Adrenal gland (tissue), 12 donors: ENCODE measurements around the gene LDLRAP1. TPM values are rescaled to one million over a fixed set of nuclear protein-coding genes. Genes with fewer than 3 reads are reported as not detected.
"Not testable (repeated sequence)": the region's sequence is repeated elsewhere in the genome, so short reads cannot be mapped to it uniquely, and the experiment has no call there.

Source experiments
- DNase-seq, 7 donors: peaks; one replicate each; pipeline ENCODE4 v3.0.0-alpha.2; 2019 to 2020
- H3K27ac ChIP-seq, 5 donors: fragments of 200-600 bp; sonication (generic) in 4 of 5; 1 replicate in 3 of 5; 2 replicates in 2 of 5; pipeline versions ENCODE4 v1.5.1 to v1.8.0; 2016 to 2020; ENCODE audit warnings: mild to moderate bottlenecking in 1 of 5
- H3K27me3 ChIP-seq: fragments of 200-600 bp; 2 replicates; pipeline ENCODE4 v1.8.0; 2021
- H3K36me3 ChIP-seq, 2 donors: fragments of 200-600 bp; replicated peaks in 1 of 2; 1 replicate in 1 of 2; 2 replicates in 1 of 2; pipeline versions ENCODE4 v1.5.1 to v1.8.0; 2018 to 2022
- H3K4me1 ChIP-seq, 2 donors: fragments of 200-600 bp; replicated peaks in 1 of 2; 1 replicate in 1 of 2; 2 replicates in 1 of 2; pipeline versions ENCODE4 v1.5.1 to v1.8.0; 2018 to 2021
- H3K4me3 ChIP-seq, 4 donors: fragments of 200-600 bp; sonication (generic) in 3 of 4; one replicate each; pipeline ENCODE4 v1.5.1; 2016 to 2018
- H3K9me3 ChIP-seq, 3 donors: fragments of 200-600 bp; sonication (generic) in 1 of 3; replicated peaks in 1 of 3; 1 replicate in 2 of 3; 2 replicates in 1 of 3; pipeline versions ENCODE4 v1.5.1 to v1.8.0; 2016 to 2021
- POLR2A ChIP-seq, 2 donors: fragments of 450-650 bp; IDR thresholded peaks; one replicate each; pipeline ENCODE4 v1.6.1; 2017; ENCODE audit warnings: antibody characterized with exemption in 2 of 2, mild to moderate bottlenecking in 2 of 2, moderate library complexity in 1 of 2
- WGBS, 4 donors: extraction: QIAGEN DNeasy Blood & Tissue Kit in 2 of 4; methylation state at CpG; one replicate each; pipeline versions ENCODE4 v1.1.5 to v1.1.7; 2013 to 2017; 5-methylcytosine and 5-hydroxymethylcytosine counted together
- intact Hi-C, 2 donors: fragments of 100-400 bp; cut with DNase I; formaldehyde crosslinking; loops; one replicate each; pipeline versions ENCODE4 v1.14.1 to v1.15.0; 2022 to 2023
- polyA plus RNA-seq, 3 donors: library from polyadenylated mRNA; stranded (reverse); fragments of 200-250 nt in 2 of 3; fragments of 350-450 nt in 1 of 3; fragmentation: Illumina TruSeq in 1 of 3; extraction: RNeasy Lipid Tissue Mini Kit (QIAGEN cat#74804) in 1 of 3; gene quantifications; one replicate each; pipeline ENCODE4 v1.2.3, GENCODE V29; 2013 to 2014
- total RNA-seq, 9 donors: library from RNA; depleted of rRNA in 4 of 9; stranded (reverse); fragments of >200 nt in 4 of 9; fragments of 120-200 nt in 1 of 9; fragmentation: NEBNext Ultra II Directional in 1 of 9; extraction: Animal tissue kit (Norgen Biotek cat#: 25700) in 1 of 9; gene quantifications; one replicate each; pipeline versions ENCODE4 v1.1.0 to v1.2.4, GENCODE V29; 2013 to 2023
- TF ChIP-seq, protein P1 (sequence below), 6 experiments: fragments of 450-650 bp in 4 of 6; fragments of 200-600 bp in 2 of 6; sonication (generic) in 1 of 6; IDR thresholded peaks; 1 replicate in 5 of 6; 2 replicates in 1 of 6; pipeline versions ENCODE4 v1.5.1 to v1.8.0; 2016 to 2021; ENCODE audit warnings: antibody characterized with exemption in 6 of 6, mild to moderate bottlenecking in 2 of 6, moderate library complexity in 1 of 6
- donor health status: healthy with polysubstance abuse.
- donor health status: Bipolar disorder and iron deficiency.
- donor health status: DM: yes; HTN: yes; CAD: no.
- donor health status: DM: no; HTN: no; CAD: no.
- donor health status: DM: no; HTN: no; CAD: no.
- donor health status: DM: yes; HTN: yes; CAD: no.

Gene LDLRAP1
- total and polyA plus RNA-seq, 12 donors, result 6.8 to 39.1 (median 27.3) TPM

DNA sequence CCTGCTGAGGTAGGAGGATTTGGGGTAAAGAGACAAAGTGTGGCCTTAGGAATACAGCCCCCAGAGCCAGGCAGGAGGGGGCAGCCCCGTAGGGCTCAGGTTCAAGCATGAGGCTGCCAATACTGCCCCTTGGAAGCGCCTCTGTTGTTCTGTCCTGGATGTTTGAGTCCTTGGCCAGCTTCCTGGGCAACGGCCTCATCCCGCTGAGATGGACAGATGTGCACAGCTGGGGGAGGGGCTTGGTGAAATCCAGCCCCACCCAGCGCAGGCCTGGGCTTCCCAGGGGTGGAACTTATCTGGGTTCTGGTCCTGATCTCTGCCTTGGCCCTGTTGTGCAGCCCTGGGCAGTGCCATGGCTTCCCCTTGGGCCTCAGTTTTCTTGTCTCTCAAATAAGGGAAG lies 38.4 kb downstream of the LDLRAP1 start:
- Histone ChIP-seq H3K9me3 (no peaks in the 10 kb centered on the region), H3K4me1 (no peaks in the 10 kb centered on the region), H3K36me3 (no peaks in the 10 kb centered on the region), H3K27me3 (no peaks in the 10 kb centered on the region), H3K27ac (no peak overlapping the region), H3K4me3 (no peak overlapping the region)
- intact Hi-C loops, result no loop called here
- no peak for DNase-seq
- WGBS, 4 donors, result 56 to 83% (median 65%) methylated on average over 4 to 5 of the region's 5 CpGs
- no peak for TF ChIP-seq POLR2A (IDR thresholded peaks at IDR 0.05)
- TF ChIP-seq, protein P1, sequence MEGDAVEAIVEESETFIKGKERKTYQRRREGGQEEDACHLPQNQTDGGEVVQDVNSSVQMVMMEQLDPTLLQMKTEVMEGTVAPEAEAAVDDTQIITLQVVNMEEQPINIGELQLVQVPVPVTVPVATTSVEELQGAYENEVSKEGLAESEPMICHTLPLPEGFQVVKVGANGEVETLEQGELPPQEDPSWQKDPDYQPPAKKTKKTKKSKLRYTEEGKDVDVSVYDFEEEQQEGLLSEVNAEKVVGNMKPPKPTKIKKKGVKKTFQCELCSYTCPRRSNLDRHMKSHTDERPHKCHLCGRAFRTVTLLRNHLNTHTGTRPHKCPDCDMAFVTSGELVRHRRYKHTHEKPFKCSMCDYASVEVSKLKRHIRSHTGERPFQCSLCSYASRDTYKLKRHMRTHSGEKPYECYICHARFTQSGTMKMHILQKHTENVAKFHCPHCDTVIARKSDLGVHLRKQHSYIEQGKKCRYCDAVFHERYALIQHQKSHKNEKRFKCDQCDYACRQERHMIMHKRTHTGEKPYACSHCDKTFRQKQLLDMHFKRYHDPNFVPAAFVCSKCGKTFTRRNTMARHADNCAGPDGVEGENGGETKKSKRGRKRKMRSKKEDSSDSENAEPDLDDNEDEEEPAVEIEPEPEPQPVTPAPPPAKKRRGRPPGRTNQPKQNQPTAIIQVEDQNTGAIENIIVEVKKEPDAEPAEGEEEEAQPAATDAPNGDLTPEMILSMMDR (IDR thresholded peaks at IDR 0.05), result no peak

DNA sequence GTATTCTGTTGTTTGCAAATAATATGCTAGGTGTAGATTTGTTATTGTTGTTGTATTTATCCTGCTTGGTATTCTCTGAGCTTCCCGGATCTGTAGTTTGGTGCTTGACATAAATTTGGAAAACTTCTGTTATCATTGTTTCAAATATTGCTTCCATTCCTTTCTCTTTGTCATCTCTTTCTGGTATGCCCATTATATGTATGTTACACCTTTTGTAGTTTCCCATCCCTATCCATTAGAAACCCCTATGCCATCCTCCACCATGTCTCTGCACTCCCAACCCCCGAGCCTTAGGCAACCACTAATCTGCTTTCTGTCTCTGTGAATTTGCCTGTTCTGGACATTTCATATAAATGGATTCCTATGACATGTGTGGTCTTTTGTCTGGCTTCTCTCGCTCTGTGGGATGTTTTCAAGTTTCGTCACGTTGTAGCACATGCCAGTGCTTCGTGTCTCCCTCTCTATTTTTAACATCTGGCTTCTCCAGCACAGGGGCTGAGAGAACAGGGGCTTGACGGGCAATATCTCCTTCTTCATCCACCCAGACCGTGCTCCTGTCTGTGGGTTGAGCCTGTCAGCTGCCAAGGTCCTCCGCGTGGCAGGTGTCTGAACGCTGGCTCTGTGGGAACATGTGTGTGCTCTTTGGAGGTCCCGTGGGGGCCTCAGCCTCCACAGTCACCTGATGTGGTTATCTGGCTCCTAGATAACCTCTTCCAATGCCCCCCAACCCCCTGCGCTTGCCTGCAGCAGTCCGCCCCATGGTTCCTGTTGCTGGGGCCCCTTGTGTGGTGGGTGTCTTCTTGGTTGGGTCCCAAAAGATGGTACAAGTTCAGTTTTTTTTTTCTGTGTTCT lies 40.3 kb downstream of the LDLRAP1 start:
- H3K9me3 ChIP-seq, result no peaks in the 10 kb centered on the region
- H3K4me1 ChIP-seq, result no peaks in the 10 kb centered on the region
- no peak overlapping the region for H3K27ac ChIP-seq
- TF ChIP-seq POLR2A (IDR thresholded peaks at IDR 0.05), result no peak
- TF ChIP-seq, protein P1 (IDR thresholded peaks at IDR 0.05), result no peak
- H3K36me3 ChIP-seq, result no peaks in the 10 kb centered on the region
- no peak overlapping the region for H3K4me3 ChIP-seq
- DNase-seq, result no peak
- WGBS, 4 donors, result 90 to 94% (median 91%) methylated on average over 14 of the region's 14 CpGs
- intact Hi-C loops, result no loop called here
- no peaks in the 10 kb centered on the region for H3K27me3 ChIP-seq

DNA sequence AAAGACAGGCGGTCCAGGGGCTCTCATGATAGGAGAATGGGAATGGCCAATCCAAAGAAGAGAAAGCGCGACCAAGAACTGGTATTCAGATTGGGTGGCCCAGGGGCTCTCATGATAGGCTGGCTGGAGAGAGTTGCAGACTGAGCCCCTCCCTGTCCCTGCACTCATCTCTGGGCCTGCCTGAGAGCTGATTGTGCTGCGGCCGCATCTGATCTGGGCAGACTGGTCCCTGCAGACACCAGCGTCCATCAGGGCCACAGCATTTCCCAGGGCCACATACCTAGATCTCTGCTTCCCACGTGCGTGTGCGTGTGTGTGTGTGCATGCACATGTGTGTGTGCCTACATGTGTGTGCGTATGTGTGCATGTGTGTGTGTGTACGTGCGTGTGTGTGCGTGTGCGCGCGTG lies 42.8 kb downstream of the LDLRAP1 start:
- Histone ChIP-seq H3K36me3 (no peaks in the 10 kb centered on the region), H3K27ac (no peak overlapping the region), H3K4me3 (no peak overlapping the region), H3K4me1 (no peaks in the 10 kb centered on the region), H3K27me3 (no peaks in the 10 kb centered on the region), H3K9me3 (no peaks in the 10 kb centered on the region)
- intact Hi-C loops, result no loop called here
- DNase-seq, result no peak
- WGBS, 4 donors, result 92 to 95% (median 92%) methylated on average over 10 to 16 of the region's 16 CpGs
- no peak for TF ChIP-seq POLR2A (IDR thresholded peaks at IDR 0.05)
- TF ChIP-seq, protein P1 (IDR thresholded peaks at IDR 0.05), result no peak

DNA sequence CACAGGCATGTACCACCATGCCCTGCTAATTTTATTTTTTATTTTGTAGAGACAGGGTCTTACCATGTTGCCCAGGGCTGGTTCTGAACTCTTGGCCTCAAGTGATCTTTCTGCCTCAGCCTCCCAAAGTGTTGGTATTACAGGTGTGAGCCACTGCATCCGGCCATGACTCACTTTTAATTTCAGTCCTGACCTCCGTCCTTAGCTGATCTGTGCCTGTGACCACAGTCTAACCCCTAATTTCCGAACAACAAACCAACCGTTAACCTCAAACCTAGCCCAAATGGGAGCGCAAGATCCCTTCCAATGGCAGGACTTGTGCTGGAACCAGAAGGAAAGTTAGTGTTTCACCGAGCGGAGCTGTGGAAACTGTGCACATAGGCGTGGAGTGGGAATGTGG lies 43.9 kb downstream of the LDLRAP1 start:
- H3K9me3 ChIP-seq, result no peaks in the 10 kb centered on the region
- H3K27ac ChIP-seq, result no peak overlapping the region
- no peaks in the 10 kb centered on the region for H3K4me1 ChIP-seq
- intact Hi-C loops, result no loop called here
- DNase-seq, result no peak
- H3K4me3 ChIP-seq, result no peak overlapping the region
- H3K27me3 ChIP-seq, result no peaks in the 10 kb centered on the region
- TF ChIP-seq POLR2A (IDR thresholded peaks at IDR 0.05), result no peak
- TF ChIP-seq, protein P1 (IDR thresholded peaks at IDR 0.05), result no peak
- H3K36me3 ChIP-seq, result no peaks in the 10 kb centered on the region
- 90 to 96% (median 94%) methylated on average over 8 of the region's 8 CpGs for WGBS, 4 donors

GRCh38 chr1:25588224-25588623 lies 44.8 kb downstream of the LDLRAP1 start:
- H3K4me1 ChIP-seq, H3K27me3 ChIP-seq, H3K4me3 ChIP-seq, H3K36me3 ChIP-seq, H3K27ac ChIP-seq, DNase-seq, intact Hi-C loops, H3K9me3 ChIP-seq: not testable (repeated sequence)
- 72 to 80% (median 77%) methylated on average over 3 to 7 of the region's 7 CpGs for WGBS, 4 donors

DNA sequence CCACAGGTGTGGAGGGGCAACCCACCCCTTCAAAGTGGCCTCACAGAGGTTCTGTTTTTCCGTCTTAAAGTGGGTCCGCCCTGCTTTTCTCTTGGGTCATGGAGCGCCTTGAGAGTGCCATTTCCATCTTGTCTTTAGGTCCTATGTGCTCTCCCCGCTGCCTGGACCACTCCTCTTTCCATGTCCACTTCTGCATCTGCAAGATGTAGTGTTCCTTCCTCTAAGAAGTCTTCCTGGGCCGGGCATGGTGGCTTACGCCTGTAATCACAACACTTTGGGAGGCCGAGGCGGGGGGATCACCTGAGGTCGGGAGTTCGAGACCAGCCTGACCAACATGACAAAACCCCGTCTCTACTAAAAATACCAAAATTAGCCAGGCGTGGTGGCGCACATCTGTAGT lies 45.4 kb downstream of the LDLRAP1 start:
- DNase-seq, H3K4me1 ChIP-seq, intact Hi-C loops: not testable (repeated sequence)

More for the DNA sequence above, 45.4 kb downstream of the LDLRAP1 start:
- H3K36me3 ChIP-seq, H3K4me3 ChIP-seq, H3K27me3 ChIP-seq, H3K9me3 ChIP-seq, H3K27ac ChIP-seq: not testable (repeated sequence)
- WGBS, 4 donors, result 82 to 96% (median 93%) methylated on average over 13 of the region's 13 CpGs
